MG63 (cell line): Measurements from ENCODE around the gene UQCRQ. TPM values are rescaled to one million over a fixed set of nuclear protein-coding genes. Genes with fewer than 3 reads are reported as not detected.

ENCODE experiments used
- DNase-seq: peaks from one replicate; pipeline ENCODE4 v3.0.0-alpha.2; 2020
- H3K27me3 ChIP-seq: fragments of 250-450 bp; sonication (Bioruptor Pico); 2 replicates; pipeline ENCODE4 v1.5.1; 2020; ENCODE audit warnings: mild to moderate bottlenecking, moderate library complexity
- H3K36me3 ChIP-seq: fragments of 250-450 bp; sonication (Bioruptor Pico); 2 replicates; pipeline ENCODE4 v1.5.1; 2020; ENCODE audit warnings: mild to moderate bottlenecking, moderate library complexity
- H3K4me3 ChIP-seq: fragments of 250-450 bp; sonication (Bioruptor Pico); 2 replicates; pipeline ENCODE4 v1.5.1; 2020; ENCODE audit warnings: mild to moderate bottlenecking, moderate library complexity
- H3K9me3 ChIP-seq: fragments of 250-450 bp; sonication (Bioruptor Pico); 2 replicates; pipeline ENCODE4 v1.5.1; 2020; ENCODE audit warnings: mild to moderate bottlenecking, moderate library complexity
- total RNA-seq: library from RNA; depleted of rRNA; stranded (reverse); fragments of >200 nt; shearing (Covaris generic); gene quantifications from 2 replicates; pipeline ENCODE4 v1.2.3, GENCODE V29; 2014; ENCODE audit warnings: low replicate concordance

The UQCRQ gene
- total RNA-seq, 1 experiment from 2014 or later = 388 TPM

- DNase-seq = no peak
- peaks cover 88% of the 10 kb centered on the region for H3K36me3 ChIP-seq
These were observed 11.5 kb downstream of the UQCRQ start for GRCh38 chr5:132877938-132878337.

GRCh38 chr5:132883261-132883834 is 16.9 kb downstream of the UQCRQ start:
- Histone ChIP-seq H3K36me3 (peaks cover 96% of the 10 kb centered on the region), H3K27me3 (no peaks in the 10 kb centered on the region), H3K4me3 (no peak overlapping the region), H3K9me3 (no peaks in the 10 kb centered on the region)
- DNase-seq = peak; percentile 45

More at GRCh38 chr5:132877938-132878337, 11.5 kb downstream of the UQCRQ start:
- Histone ChIP-seq H3K9me3 (no peaks in the 10 kb centered on the region), H3K27me3 (no peaks in the 10 kb centered on the region), H3K4me3 (no peak overlapping the region)

GRCh38 chr5:132884548-132884947 is 18.1 kb downstream of the UQCRQ start:
- DNase-seq = no peak
- Histone ChIP-seq H3K4me3 (no peak overlapping the region), H3K9me3 (no peaks in the 10 kb centered on the region), H3K27me3 (no peaks in the 10 kb centered on the region), H3K36me3 (peaks cover 93% of the 10 kb centered on the region)

GRCh38 chr5:132886064-132886823 is 19.8 kb downstream of the UQCRQ start:
- peaks cover 88% of the 10 kb centered on the region for H3K36me3 ChIP-seq
- H3K9me3 ChIP-seq = no peaks in the 10 kb centered on the region
- H3K27me3 ChIP-seq = no peaks in the 10 kb centered on the region
- no peak overlapping the region for H3K4me3 ChIP-seq
- no peak for DNase-seq

GRCh38 chr5:132887283-132887682 is 20.8 kb downstream of the UQCRQ start:
- H3K4me3 ChIP-seq = no peak overlapping the region
- no peaks in the 10 kb centered on the region for H3K9me3 ChIP-seq
- DNase-seq = no peak
- no peaks in the 10 kb centered on the region for H3K27me3 ChIP-seq
- peaks cover 87% of the 10 kb centered on the region for H3K36me3 ChIP-seq

GRCh38 chr5:132889501-132889900 is 23.1 kb downstream of the UQCRQ start:
- H3K4me3 ChIP-seq = no peak overlapping the region
- no peaks in the 10 kb centered on the region for H3K27me3 ChIP-seq
- no peaks in the 10 kb centered on the region for H3K9me3 ChIP-seq
- peaks cover 87% of the 10 kb centered on the region for H3K36me3 ChIP-seq
- DNase-seq = no peak

DNA sequence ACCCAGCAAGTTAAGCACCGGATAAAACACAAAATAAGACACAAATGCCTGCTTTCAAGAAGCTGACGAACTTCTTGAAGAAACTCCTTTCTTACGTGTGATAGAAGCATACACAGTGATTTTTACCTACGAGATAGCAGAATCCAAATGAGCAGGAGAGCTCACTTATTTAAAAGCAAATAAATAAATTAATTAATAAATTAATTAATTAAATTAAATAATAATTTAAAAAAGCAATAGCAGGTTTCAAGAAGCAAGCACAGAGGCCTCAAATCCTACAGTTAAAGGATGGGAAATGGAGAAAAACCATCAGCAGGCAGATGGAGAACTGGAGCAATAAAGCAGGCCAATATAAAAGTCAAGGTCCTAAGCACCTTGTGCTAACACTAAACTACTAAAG is 24.4 kb downstream of the UQCRQ start:
- DNase-seq = no peak
- Histone ChIP-seq H3K4me3 (no peak overlapping the region), H3K36me3 (peaks cover 90% of the 10 kb centered on the region), H3K27me3 (no peaks in the 10 kb centered on the region), H3K9me3 (no peaks in the 10 kb centered on the region)

DNA sequence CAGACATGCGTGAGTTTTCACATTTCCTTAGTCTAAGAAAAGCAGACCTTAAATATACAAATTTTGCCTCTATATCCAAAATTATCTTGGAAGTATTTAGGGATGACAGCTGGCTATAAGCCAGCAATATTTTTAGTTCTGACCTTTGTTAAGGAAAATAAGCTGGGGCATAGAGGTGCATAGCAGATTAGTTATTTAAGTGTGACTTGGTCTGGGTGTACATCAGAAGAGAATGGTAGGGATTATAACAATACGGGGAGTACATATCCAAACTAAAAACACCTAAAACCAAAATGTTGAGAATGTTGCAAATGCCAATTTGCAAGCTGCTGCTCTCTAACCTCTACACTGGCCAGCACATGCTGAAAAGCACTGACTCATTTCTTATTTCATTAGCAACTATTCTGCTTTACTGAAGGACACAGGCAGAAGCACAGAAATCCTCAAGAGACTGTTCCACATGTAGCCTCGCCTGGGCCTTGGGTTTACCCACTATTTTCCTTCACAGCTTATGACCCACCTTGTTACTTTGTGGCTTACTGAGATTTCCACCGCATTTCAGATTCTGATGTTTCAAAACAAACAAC is 29.4 kb downstream of the UQCRQ start:
- Histone ChIP-seq H3K4me3 (no peak overlapping the region), H3K27me3 (no peaks in the 10 kb centered on the region), H3K36me3 (peaks cover 90% of the 10 kb centered on the region), H3K9me3 (no peaks in the 10 kb centered on the region)
- no peak for DNase-seq

DNA sequence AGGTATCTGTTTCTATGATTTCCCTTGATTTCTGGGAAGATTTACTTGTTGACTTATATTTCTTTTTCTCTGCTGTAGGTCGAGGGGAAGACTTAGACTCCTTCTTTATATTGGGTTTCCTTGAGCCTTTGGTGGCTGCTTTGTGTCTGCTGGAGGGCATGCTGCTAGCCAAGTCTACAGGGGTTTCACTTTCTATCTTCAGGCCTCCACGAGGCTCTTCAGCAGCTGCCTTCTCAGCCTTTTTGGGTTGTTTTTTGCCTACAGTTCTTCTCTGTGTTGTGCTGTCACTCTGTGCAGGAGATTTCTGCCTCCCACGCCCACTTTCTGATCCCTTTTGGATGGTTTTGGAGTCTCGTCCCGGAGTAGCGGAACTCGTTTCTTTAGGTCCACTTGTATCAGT is 30.2 kb downstream of the UQCRQ start:
- no peak for DNase-seq
- no peak overlapping the region for H3K4me3 ChIP-seq
- no peaks in the 10 kb centered on the region for H3K9me3 ChIP-seq
- H3K27me3 ChIP-seq = no peaks in the 10 kb centered on the region
- H3K36me3 ChIP-seq = peaks cover 93% of the 10 kb centered on the region

GRCh38 chr5:132898094-132898493 is 31.7 kb downstream of the UQCRQ start:
- H3K27me3 ChIP-seq = no peaks in the 10 kb centered on the region
- peaks cover 87% of the 10 kb centered on the region for H3K36me3 ChIP-seq
- no peak for DNase-seq
- no peak overlapping the region for H3K4me3 ChIP-seq
- no peaks in the 10 kb centered on the region for H3K9me3 ChIP-seq

DNA sequence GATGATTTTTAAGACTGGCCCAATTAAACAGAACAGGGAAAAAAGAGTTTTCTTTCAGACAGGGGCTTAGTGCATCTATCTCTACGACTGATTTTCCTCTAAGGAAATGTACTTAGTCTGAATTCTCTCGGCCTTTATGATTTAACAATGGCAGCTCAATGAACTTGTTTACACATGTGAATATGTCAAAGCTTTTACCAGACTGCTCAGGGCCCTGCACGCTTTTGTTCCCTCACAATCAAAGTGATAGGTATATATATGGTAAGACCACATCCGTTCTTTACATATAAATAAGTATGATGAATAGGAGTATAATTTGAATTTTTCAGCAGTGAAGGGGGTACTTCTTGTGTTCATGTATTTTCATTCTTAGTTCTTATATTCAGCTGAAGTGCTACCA is 34.6 kb downstream of the UQCRQ start:
- Histone ChIP-seq H3K9me3 (no peaks in the 10 kb centered on the region), H3K27me3 (no peaks in the 10 kb centered on the region), H3K4me3 (no peak overlapping the region), H3K36me3 (peaks cover 73% of the 10 kb centered on the region)
- no peak for DNase-seq

- Histone ChIP-seq H3K27me3 (no peaks in the 10 kb centered on the region), H3K36me3 (peaks cover 69% of the 10 kb centered on the region), H3K4me3 (no peak overlapping the region), H3K9me3 (no peaks in the 10 kb centered on the region)
- no peak for DNase-seq
These were observed 35.3 kb downstream of the UQCRQ start for GRCh38 chr5:132901730-132902129.

- peaks cover 59% of the 10 kb centered on the region for H3K36me3 ChIP-seq
- no peaks in the 10 kb centered on the region for H3K27me3 ChIP-seq
- no peak for DNase-seq
- H3K4me3 ChIP-seq = no peak overlapping the region
- H3K9me3 ChIP-seq = no peaks in the 10 kb centered on the region
These were observed 39.5 kb downstream of the UQCRQ start for GRCh38 chr5:132905938-132906337.

DNA sequence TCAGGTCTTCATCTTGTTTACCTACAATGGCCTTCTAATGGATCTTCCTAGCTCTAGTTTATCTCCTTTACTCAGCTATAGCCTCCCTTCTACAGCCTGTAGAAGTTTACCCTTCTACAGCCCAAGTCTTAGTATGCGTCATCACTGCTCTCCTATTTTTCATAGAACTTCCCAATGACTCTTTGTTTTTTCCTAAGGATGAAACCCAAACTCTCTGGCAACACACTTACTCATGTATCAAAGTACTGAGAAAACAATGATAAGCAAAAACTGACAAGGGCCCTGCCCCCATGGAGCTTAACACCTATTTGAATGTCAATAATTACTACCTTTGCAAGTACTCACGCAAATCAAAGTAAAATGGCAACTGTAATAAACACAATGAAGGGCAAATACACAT is 40.7 kb downstream of the UQCRQ start:
- Histone ChIP-seq H3K9me3 (no peaks in the 10 kb centered on the region), H3K36me3 (peaks cover 59% of the 10 kb centered on the region), H3K27me3 (no peaks in the 10 kb centered on the region), H3K4me3 (no peak overlapping the region)
- DNase-seq = no peak

DNA sequence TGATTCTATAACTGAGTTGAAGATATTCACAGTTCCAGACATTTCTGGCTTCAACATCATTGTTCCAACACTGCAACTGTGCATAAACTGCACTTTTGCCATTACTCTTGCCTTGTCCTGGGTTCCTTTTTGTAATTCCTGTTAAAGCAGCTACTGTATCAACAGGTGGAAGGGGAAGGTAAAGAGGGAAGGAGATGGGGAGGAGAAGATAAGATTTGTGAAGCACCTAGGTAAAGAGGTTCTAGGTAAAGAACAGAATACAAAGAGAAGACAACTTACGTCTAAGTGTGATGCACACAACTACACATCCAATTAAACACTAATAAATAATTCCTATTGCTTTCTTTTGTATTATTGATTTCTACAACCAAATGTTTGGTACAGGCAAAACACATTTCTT is 43.3 kb downstream of the UQCRQ start:
- Histone ChIP-seq H3K9me3 (no peaks in the 10 kb centered on the region), H3K27me3 (no peaks in the 10 kb centered on the region), H3K36me3 (peaks cover 61% of the 10 kb centered on the region), H3K4me3 (no peak overlapping the region)
- no peak for DNase-seq

GRCh38 chr5:132915681-132916080 is 49.2 kb downstream of the UQCRQ start:
- DNase-seq = peak; percentile 20
- Histone ChIP-seq H3K4me3 (no peak overlapping the region), H3K27me3 (no peaks in the 10 kb centered on the region), H3K36me3 (peaks cover 80% of the 10 kb centered on the region), H3K9me3 (no peaks in the 10 kb centered on the region)

DNA sequence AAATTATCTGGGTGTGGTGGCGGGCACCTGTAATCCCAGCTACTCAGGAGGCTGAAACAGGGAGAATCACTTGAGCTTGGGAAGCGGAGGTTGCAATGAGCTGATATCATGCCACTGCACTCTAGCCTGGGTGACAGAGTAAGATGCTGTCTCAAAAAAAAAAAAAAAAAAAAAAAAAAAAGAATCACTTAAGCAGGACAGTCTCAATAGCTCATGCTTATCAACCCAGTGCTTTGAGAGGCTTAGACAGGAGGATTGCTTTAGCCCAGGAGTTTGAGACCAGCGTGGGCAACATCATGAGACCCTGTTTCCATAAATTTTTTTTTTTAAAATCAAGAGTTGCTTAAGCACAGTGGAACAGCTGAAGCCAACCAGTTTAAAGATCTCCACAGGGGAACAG is 49.6 kb downstream of the UQCRQ start:
- Histone ChIP-seq H3K36me3 (peaks cover 80% of the 10 kb centered on the region), H3K4me3 (no peak overlapping the region), H3K9me3 (no peaks in the 10 kb centered on the region), H3K27me3 (no peaks in the 10 kb centered on the region)
- no peak for DNase-seq
